Neural cell (in vitro differentiated cells): ENCODE measurements around the gene PIEZO1. TPM values are rescaled to one million over a fixed set of nuclear protein-coding genes. Genes with fewer than 3 reads are reported as not detected.

Experiments used
- H2AFZ ChIP-seq: fragments of 200-600, 300-800 bp; sonication (generic), shearing (Covaris generic); 2 replicates; pipeline ENCODE4 v1.6.0; 2014; ENCODE audit warnings: low read depth, mild to moderate bottlenecking, antibody characterized with exemption, low read length, moderate library complexity
- H3F3A ChIP-seq: fragments of 200-600 bp; shearing (Covaris generic); 2 replicates; pipeline ENCODE4 v1.6.1; 2016; ENCODE audit warnings: mild to moderate bottlenecking, moderate library complexity, mixed read lengths, antibody characterized with exemption, low read length; ENCODE audit not compliant: insufficient read depth, poor library complexity, severe bottlenecking
- H3K27ac ChIP-seq: fragments of 200-600, 300-800 bp; sonication (generic), shearing (Covaris generic); 2 replicates; pipeline ENCODE4 v1.5.1; 2014; ENCODE audit warnings: mild to moderate bottlenecking, low read length, moderate library complexity
- H3K27me3 ChIP-seq: fragments of 300-800, 200-600 bp; sonication (generic), shearing (Covaris generic); 2 replicates; pipeline ENCODE4 v1.6.0; 2014; ENCODE audit warnings: mild to moderate bottlenecking, low read depth, low read length, moderate library complexity; ENCODE audit not compliant: insufficient read depth
- H3K36me3 ChIP-seq: fragments of 300-800, 200-600 bp; sonication (generic), shearing (Covaris generic); 2 replicates; pipeline ENCODE4 v1.5.1; 2014; ENCODE audit warnings: mild to moderate bottlenecking, antibody characterized with exemption, low read length, moderate library complexity; ENCODE audit not compliant: insufficient read depth
- H3K4me2 ChIP-seq: fragments of 300-800, 200-600 bp; sonication (generic), shearing (Covaris generic); 2 replicates; pipeline ENCODE4 v1.6.0; 2014; ENCODE audit warnings: mild to moderate bottlenecking, low read length
- H3K4me3 ChIP-seq: fragments of 300-800, 200-600 bp; sonication (generic), shearing (Covaris generic); 2 replicates; pipeline ENCODE4 v1.5.1; 2014; ENCODE audit warnings: mild to moderate bottlenecking, low read length, moderate library complexity
- H3K79me2 ChIP-seq: fragments of 200-600 bp; shearing (Covaris generic); replicated peaks from 2 replicates; pipeline ENCODE4 v1.6.0; 2014; ENCODE audit warnings: mild to moderate bottlenecking, low read length, moderate library complexity; ENCODE audit not compliant: insufficient read depth
- H3K9ac ChIP-seq: fragments of 300-800, 200-600 bp; sonication (generic), shearing (Covaris generic); 2 replicates; pipeline ENCODE4 v1.6.1; 2016; ENCODE audit warnings: mild to moderate bottlenecking, low read length, mixed read lengths
- H3K9me2 ChIP-seq: fragments of 200-600 bp; shearing (Covaris generic); 2 replicates; pipeline ENCODE4 v1.6.1; 2016; ENCODE audit warnings: mild to moderate bottlenecking, low read length, mixed read lengths; ENCODE audit not compliant: insufficient read depth
- H3K9me3 ChIP-seq: fragments of 200-600, 300-800 bp; sonication (generic), shearing (Covaris generic); 2 replicates; pipeline ENCODE4 v1.6.1; 2016; ENCODE audit warnings: mild to moderate bottlenecking, mixed run types, low read length, moderate library complexity, mixed read lengths
- H4K20me1 ChIP-seq: fragments of 200-600 bp; shearing (Covaris generic); 2 replicates; pipeline ENCODE4 v1.6.1; 2016; ENCODE audit warnings: mild to moderate bottlenecking, mixed run types; ENCODE audit not compliant: insufficient read depth
- EP300 ChIP-seq: fragments of 450-650 bp; conservative IDR thresholded peaks from 2 replicates; pipeline ENCODE4 v1.6.1; 2014; ENCODE audit warnings: antibody characterized with exemption, mild to moderate bottlenecking, moderate library complexity; ENCODE audit not compliant: poor library complexity, severe bottlenecking
- EZH2 ChIP-seq: fragments of 200-600, 300-800 bp; shearing (Covaris generic), sonication (generic); IDR thresholded peaks from 2 replicates; pipeline ENCODE4 v1.6.1; 2014; ENCODE audit warnings: antibody characterized with exemption, low read length, borderline replicate concordance, mild to moderate bottlenecking; ENCODE audit not compliant: insufficient read depth, poor library complexity, severe bottlenecking
- MXI1 ChIP-seq: fragments of 450-650 bp; conservative IDR thresholded peaks from 2 replicates; pipeline ENCODE4 v1.6.1; 2014; ENCODE audit warnings: antibody characterized with exemption, mild to moderate bottlenecking; ENCODE audit not compliant: poor library complexity, severe bottlenecking
- POLR2AphosphoS5 ChIP-seq: IDR thresholded peaks from 2 replicates; pipeline ENCODE4 v1.6.1; 2012
- RAD21 ChIP-seq: fragments of 450-650 bp; conservative IDR thresholded peaks from 2 replicates; pipeline ENCODE4 v1.6.1; 2014; ENCODE audit warnings: antibody characterized with exemption, mild to moderate bottlenecking, moderate library complexity
- SMC3 ChIP-seq: fragments of 450-650 bp; conservative IDR thresholded peaks from 2 replicates; pipeline ENCODE4 v1.6.1; 2014; ENCODE audit warnings: antibody characterized with exemption, mild to moderate bottlenecking, moderate library complexity; ENCODE audit not compliant: poor library complexity
- TAF1 ChIP-seq: IDR thresholded peaks from 2 replicates; pipeline ENCODE4 v1.6.1; 2012; ENCODE audit warnings: low read depth
- polyA plus RNA-seq: library from polyadenylated mRNA; depleted of rRNA; stranded (reverse); fragments of >200 nt; gene quantifications from 2 replicates; pipeline ENCODE4 v1.2.3, GENCODE V29; 2014
- TF ChIP-seq, protein P1 (sequence below): fragments of 450-650 bp; IDR thresholded peaks from 2 replicates; pipeline ENCODE4 v1.5.1; 2014; ENCODE audit warnings: antibody characterized with exemption, mild to moderate bottlenecking, moderate library complexity; ENCODE audit not compliant: poor library complexity, severe bottlenecking
- TF ChIP-seq, protein P2 (sequence below): IDR thresholded peaks from 2 replicates; pipeline ENCODE4 v1.6.1; 2012; ENCODE audit warnings: borderline replicate concordance

The PIEZO1 gene
- polyA plus RNA-seq, 1 donor from 2014 or later = not detected

DNA sequence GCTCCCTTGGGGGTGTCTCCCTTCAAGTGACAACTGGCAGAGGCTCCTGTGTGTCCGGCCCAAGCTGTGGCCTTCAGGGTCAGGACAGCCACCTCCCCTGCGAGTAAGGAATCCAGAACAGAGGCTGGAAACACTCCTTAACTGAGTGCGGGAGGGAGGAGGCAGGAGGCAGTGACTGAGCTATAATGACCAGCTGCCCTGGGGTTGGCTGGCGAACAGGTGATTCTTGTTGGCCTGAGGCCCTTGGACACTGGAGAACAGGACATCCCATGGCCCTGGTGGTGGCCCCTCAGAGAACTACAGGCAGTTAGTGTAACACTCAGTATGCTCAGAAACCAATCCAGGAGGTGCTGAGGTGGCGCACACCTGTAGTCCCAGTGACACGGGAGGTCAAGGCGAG, 89.3 kb downstream of the PIEZO1 start:
- H3K27ac ChIP-seq = no peak overlapping the region
- H3K9ac ChIP-seq = no peak overlapping the region
- H3K36me3 ChIP-seq = no peaks in the 10 kb centered on the region
- H3F3A ChIP-seq = no peaks in the 10 kb centered on the region
- no peaks in the 10 kb centered on the region for H3K79me2 ChIP-seq
- H3K4me2 ChIP-seq = no peak overlapping the region
- no peaks in the 10 kb centered on the region for H3K27me3 ChIP-seq
- H4K20me1 ChIP-seq = no peaks in the 10 kb centered on the region
- TF ChIP-seq, protein P1, sequence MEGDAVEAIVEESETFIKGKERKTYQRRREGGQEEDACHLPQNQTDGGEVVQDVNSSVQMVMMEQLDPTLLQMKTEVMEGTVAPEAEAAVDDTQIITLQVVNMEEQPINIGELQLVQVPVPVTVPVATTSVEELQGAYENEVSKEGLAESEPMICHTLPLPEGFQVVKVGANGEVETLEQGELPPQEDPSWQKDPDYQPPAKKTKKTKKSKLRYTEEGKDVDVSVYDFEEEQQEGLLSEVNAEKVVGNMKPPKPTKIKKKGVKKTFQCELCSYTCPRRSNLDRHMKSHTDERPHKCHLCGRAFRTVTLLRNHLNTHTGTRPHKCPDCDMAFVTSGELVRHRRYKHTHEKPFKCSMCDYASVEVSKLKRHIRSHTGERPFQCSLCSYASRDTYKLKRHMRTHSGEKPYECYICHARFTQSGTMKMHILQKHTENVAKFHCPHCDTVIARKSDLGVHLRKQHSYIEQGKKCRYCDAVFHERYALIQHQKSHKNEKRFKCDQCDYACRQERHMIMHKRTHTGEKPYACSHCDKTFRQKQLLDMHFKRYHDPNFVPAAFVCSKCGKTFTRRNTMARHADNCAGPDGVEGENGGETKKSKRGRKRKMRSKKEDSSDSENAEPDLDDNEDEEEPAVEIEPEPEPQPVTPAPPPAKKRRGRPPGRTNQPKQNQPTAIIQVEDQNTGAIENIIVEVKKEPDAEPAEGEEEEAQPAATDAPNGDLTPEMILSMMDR = no peak
- TF ChIP-seq EZH2 (no peak), EP300 (no peak), POLR2AphosphoS5 (no peak)
- no peaks in the 10 kb centered on the region for H3K9me2 ChIP-seq
- no peak overlapping the region for H2AFZ ChIP-seq
- no peak overlapping the region for H3K4me3 ChIP-seq
- no peaks in the 10 kb centered on the region for H3K9me3 ChIP-seq

DNA sequence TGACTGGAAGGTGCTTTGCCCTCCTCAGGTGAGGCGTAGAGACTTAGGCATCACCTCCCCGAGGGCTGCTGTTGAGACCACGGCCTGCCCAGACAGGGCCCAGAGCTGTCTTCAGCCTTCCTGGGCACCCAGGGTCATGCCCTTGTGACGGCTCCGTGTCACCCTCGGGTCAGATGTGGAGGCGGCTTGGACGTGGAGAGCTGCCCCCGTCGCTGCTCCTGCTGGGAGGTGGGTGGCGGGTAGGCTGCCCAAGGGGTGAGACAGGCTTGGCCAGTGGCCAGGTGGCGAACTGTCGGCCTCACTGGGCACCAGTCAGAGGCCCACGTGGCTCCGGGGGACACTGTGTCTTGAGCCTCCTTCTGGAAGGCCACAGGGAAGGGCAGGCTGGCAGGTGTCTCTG, 89.8 kb downstream of the PIEZO1 start:
- Histone ChIP-seq H3K9me3 (no peaks in the 10 kb centered on the region), H3F3A (no peaks in the 10 kb centered on the region), H3K9ac (no peak overlapping the region), H3K27ac (no peak overlapping the region), H3K27me3 (no peaks in the 10 kb centered on the region), H2AFZ (no peak overlapping the region), H3K4me2 (no peak overlapping the region), H3K4me3 (no peak overlapping the region), H3K9me2 (no peaks in the 10 kb centered on the region), H3K36me3 (no peaks in the 10 kb centered on the region), H4K20me1 (no peaks in the 10 kb centered on the region), H3K79me2 (no peaks in the 10 kb centered on the region)
- TF ChIP-seq, protein P2, sequence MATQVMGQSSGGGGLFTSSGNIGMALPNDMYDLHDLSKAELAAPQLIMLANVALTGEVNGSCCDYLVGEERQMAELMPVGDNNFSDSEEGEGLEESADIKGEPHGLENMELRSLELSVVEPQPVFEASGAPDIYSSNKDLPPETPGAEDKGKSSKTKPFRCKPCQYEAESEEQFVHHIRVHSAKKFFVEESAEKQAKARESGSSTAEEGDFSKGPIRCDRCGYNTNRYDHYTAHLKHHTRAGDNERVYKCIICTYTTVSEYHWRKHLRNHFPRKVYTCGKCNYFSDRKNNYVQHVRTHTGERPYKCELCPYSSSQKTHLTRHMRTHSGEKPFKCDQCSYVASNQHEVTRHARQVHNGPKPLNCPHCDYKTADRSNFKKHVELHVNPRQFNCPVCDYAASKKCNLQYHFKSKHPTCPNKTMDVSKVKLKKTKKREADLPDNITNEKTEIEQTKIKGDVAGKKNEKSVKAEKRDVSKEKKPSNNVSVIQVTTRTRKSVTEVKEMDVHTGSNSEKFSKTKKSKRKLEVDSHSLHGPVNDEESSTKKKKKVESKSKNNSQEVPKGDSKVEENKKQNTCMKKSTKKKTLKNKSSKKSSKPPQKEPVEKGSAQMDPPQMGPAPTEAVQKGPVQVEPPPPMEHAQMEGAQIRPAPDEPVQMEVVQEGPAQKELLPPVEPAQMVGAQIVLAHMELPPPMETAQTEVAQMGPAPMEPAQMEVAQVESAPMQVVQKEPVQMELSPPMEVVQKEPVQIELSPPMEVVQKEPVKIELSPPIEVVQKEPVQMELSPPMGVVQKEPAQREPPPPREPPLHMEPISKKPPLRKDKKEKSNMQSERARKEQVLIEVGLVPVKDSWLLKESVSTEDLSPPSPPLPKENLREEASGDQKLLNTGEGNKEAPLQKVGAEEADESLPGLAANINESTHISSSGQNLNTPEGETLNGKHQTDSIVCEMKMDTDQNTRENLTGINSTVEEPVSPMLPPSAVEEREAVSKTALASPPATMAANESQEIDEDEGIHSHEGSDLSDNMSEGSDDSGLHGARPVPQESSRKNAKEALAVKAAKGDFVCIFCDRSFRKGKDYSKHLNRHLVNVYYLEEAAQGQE = no peak
- TF ChIP-seq SMC3 (no peak), EP300 (no peak), POLR2AphosphoS5 (no peak), TAF1 (no peak), EZH2 (no peak), MXI1 (no peak), RAD21 (no peak)
- TF ChIP-seq, protein P1 = no peak
